Keratinocyte (primary cell): ENCODE measurements around the gene PTPN21. TPM values are rescaled to one million over a fixed set of nuclear protein-coding genes. Genes with fewer than 3 reads are reported as not detected.

Source experiments
- DNase-seq: peaks from one replicate; pipeline ENCODE4 v3.0.0-alpha.2; 2011; ENCODE audit warnings: low read depth, missing footprints, low spot score
- FAIRE-seq: peaks from 2 replicates; lab custom pipeline; 2011; peaks lifted over from hg19 to GRCh38; lab: Jason Lieb, UNC
- H2AFZ ChIP-seq: 2 replicates; pipeline ENCODE4 v1.6.0; 2012; ENCODE audit warnings: low read length, control low read depth, inconsistent platforms; ENCODE audit not compliant: control insufficient read depth
- H3K27ac ChIP-seq: 2 replicates; pipeline ENCODE4 v1.5.1; 2011; ENCODE audit warnings: low read length; ENCODE audit not compliant: control insufficient read depth, insufficient read depth
- H3K27me3 ChIP-seq: 3 replicates; pipeline ENCODE4 v1.6.0; 2011; ENCODE audit warnings: low read length; ENCODE audit not compliant: control insufficient read depth, insufficient read depth; ENCODE audit errors: extremely low read depth
- H3K36me3 ChIP-seq, 2 experiments: 2 replicates in 1 of 2; 3 replicates in 1 of 2; pipeline ENCODE4 v1.5.1; 2011; ENCODE audit warnings: low read length in 2 of 2, mild to moderate bottlenecking in 1 of 2; ENCODE audit not compliant: control insufficient read depth in 2 of 2, insufficient read depth in 2 of 2; ENCODE audit errors: extremely low read depth in 1 of 2
- H3K4me1 ChIP-seq: 3 replicates; pipeline ENCODE4 v1.5.1; 2011; ENCODE audit warnings: low read length; ENCODE audit not compliant: control insufficient read depth, insufficient read depth; ENCODE audit errors: extremely low read depth
- H3K4me2 ChIP-seq: 3 replicates; pipeline ENCODE4 v1.6.0; 2011; ENCODE audit warnings: low read depth, low read length; ENCODE audit not compliant: control insufficient read depth, insufficient read depth; ENCODE audit errors: extremely low read depth
- H3K4me3 ChIP-seq, 3 experiments: fragments of 200-600 bp in 1 of 3; sonication (generic) in 1 of 3; 2 replicates in 2 of 3; 3 replicates in 1 of 3; pipeline ENCODE4 v1.5.1; 2011 to 2016; ENCODE audit warnings: low read length in 3 of 3, mild to moderate bottlenecking in 3 of 3, control low read depth in 2 of 3, inconsistent platforms in 1 of 3, low read depth in 1 of 3, mixed read lengths in 1 of 3, mixed run types in 1 of 3, moderate library complexity in 1 of 3; ENCODE audit not compliant: control insufficient read depth in 2 of 3, insufficient read depth in 2 of 3; ENCODE audit errors: extremely low read depth in 1 of 3
- H3K79me2 ChIP-seq: 2 replicates; pipeline ENCODE4 v1.6.0; 2012; ENCODE audit warnings: low read length; ENCODE audit not compliant: control insufficient read depth, insufficient read depth
- H3K9ac ChIP-seq: 3 replicates; pipeline ENCODE4 v1.6.0; 2011; ENCODE audit warnings: low read length; ENCODE audit not compliant: control insufficient read depth, insufficient read depth; ENCODE audit errors: extremely low read depth
- H3K9me1 ChIP-seq: 3 replicates; pipeline ENCODE4 v1.6.0; 2011; ENCODE audit warnings: low read length; ENCODE audit not compliant: control insufficient read depth, insufficient read depth; ENCODE audit errors: extremely low read depth
- H3K9me3 ChIP-seq: 2 replicates; pipeline ENCODE4 v1.5.1; 2012; ENCODE audit warnings: low read depth, low read length; ENCODE audit not compliant: control insufficient read depth
- H4K20me1 ChIP-seq: 3 replicates; pipeline ENCODE4 v1.6.0; 2011; ENCODE audit warnings: low read length; ENCODE audit not compliant: control insufficient read depth, insufficient read depth; ENCODE audit errors: extremely low read depth
- CTCF ChIP-seq, 3 experiments: IDR thresholded peaks in 1 of 3; conservative IDR thresholded peaks in 1 of 3; optimal IDR thresholded peaks in 1 of 3; 2 replicates in 2 of 3; 3 replicates in 1 of 3; pipeline versions ENCODE3 to v1.5.1; 2011; ENCODE audit warnings: low read length in 3 of 3, mild to moderate bottlenecking in 3 of 3, moderate library complexity in 2 of 3, control low read depth in 1 of 3, inconsistent platforms in 1 of 3; ENCODE audit not compliant: insufficient read depth in 2 of 3; ENCODE audit errors: extremely low read depth in 1 of 3
- EZH2 ChIP-seq: IDR thresholded peaks from one replicate; pipeline ENCODE4 v1.6.1; 2012; ENCODE audit warnings: inconsistent platforms, mild to moderate bottlenecking, low read length, moderate library complexity
- dilution Hi-C: fragments of 300-500 bp; cut with MboI; formaldehyde crosslinking; loops from one replicate; pipeline ENCODE4 v1.7.0; 2020; ENCODE audit warnings: low sequenced_read_pairs; ENCODE audit not compliant: extremely low pct_ligation_motif_present
- polyA plus RNA-seq, 5 experiments: library from polyadenylated mRNA; depleted of rRNA in 3 of 5; stranded (reverse) in 3 of 5; stranded (forward) in 1 of 5; unstranded in 1 of 5; fragments of >200 nt; gene quantifications; 1 replicate in 1 of 5; 2 replicates in 3 of 5; 3 replicates in 1 of 5; pipeline versions ENCODE4 v1.2.1 to v1.2.3, GENCODE V29; 2011 to 2012; ENCODE audit warnings: missing spikeins in 2 of 5, low read depth in 1 of 5, low replicate concordance in 1 of 5

The PTPN21 gene
- polyA plus RNA-seq, 1 donor (not counting 4 experiments of a cell fraction or from before 2014, with no cell fraction given), result 7.4 TPM

GRCh38 chr14:88552876-88553275 is 1.9 kb downstream of the PTPN21 start:
- Histone ChIP-seq H3K27me3 (no peaks in the 10 kb centered on the region), H3K9me3 (no peaks in the 10 kb centered on the region), H3K36me3 (peaks cover 3 to 9% of the 10 kb centered on the region in 2 experiments), H3K9me1 (no peaks in the 10 kb centered on the region), H3K79me2 (peaks cover 45% of the 10 kb centered on the region), H2AFZ (no peak overlapping the region), H3K27ac (no peak overlapping the region), H4K20me1 (no peaks in the 10 kb centered on the region), H3K4me3 (peak overlapping the region in 2 of 3 experiments; percentile 84 to 97), H3K9ac (no peak overlapping the region), H3K4me1 (peaks cover 12% of the 10 kb centered on the region), H3K4me2 (peak overlapping the region; percentile 86)
- dilution Hi-C loops, result no loop called here
- DNase-seq (no peak), FAIRE-seq (no peak)
- no peak for TF ChIP-seq EZH2
- no peak for TF ChIP-seq CTCF (optimal IDR thresholded peaks at IDR 0.05 in 1 of 3, IDR thresholded peaks at IDR 0.05 in 1 of 3, conservative IDR thresholded peaks at IDR 0.05 in 1 of 3; ENCODE audit: extremely low read depth in 1 of 3, insufficient read depth in 2 of 3, low read length in 3 of 3)

- Histone ChIP-seq H3K79me2 (peaks cover 48% of the 10 kb centered on the region), H3K27ac (peak overlapping the region; percentile 37), H3K4me1 (peaks cover 12% of the 10 kb centered on the region), H3K9ac (peak overlapping the region; percentile 79), H4K20me1 (no peaks in the 10 kb centered on the region), H3K4me2 (peak overlapping the region; percentile 86), H3K27me3 (no peaks in the 10 kb centered on the region), H3K9me3 (no peaks in the 10 kb centered on the region), H2AFZ (peak overlapping the region; percentile 91), H3K9me1 (no peaks in the 10 kb centered on the region), H3K4me3 (peak overlapping the region; percentile 47 to 97 (median 84)), H3K36me3 (peaks cover 7 to 9% of the 10 kb centered on the region in 2 experiments)
- TF ChIP-seq EZH2, result no peak
- TF ChIP-seq CTCF (optimal IDR thresholded peaks at IDR 0.05 in 1 of 3, IDR thresholded peaks at IDR 0.05 in 1 of 3, conservative IDR thresholded peaks at IDR 0.05 in 1 of 3; ENCODE audit: extremely low read depth in 1 of 3, insufficient read depth in 2 of 3, low read length in 3 of 3), result no peak
- DNase-seq (no peak), FAIRE-seq (no peak)
- dilution Hi-C loops, result no loop called here
Measured at GRCh38 chr14:88551980-88552431, 2.8 kb downstream of the PTPN21 start.
